AG10803 (cell line): ENCODE data around the gene MYO9A.

Experiments
- DNase-seq: peaks from one replicate; pipeline ENCODE4 v3.0.0; 2010; ENCODE audit warnings: low read depth
- H3K4me3 ChIP-seq: 2 replicates; pipeline ENCODE4 v1.5.1; 2011; ENCODE audit warnings: mild to moderate bottlenecking, low read length, control low read depth
- TF ChIP-seq, protein P1 (sequence below): conservative IDR thresholded peaks from 2 replicates; pipeline ENCODE4 v1.5.1; 2011; ENCODE audit warnings: mild to moderate bottlenecking, low read length, control low read depth, inconsistent platforms

Gene MYO9A

DNA sequence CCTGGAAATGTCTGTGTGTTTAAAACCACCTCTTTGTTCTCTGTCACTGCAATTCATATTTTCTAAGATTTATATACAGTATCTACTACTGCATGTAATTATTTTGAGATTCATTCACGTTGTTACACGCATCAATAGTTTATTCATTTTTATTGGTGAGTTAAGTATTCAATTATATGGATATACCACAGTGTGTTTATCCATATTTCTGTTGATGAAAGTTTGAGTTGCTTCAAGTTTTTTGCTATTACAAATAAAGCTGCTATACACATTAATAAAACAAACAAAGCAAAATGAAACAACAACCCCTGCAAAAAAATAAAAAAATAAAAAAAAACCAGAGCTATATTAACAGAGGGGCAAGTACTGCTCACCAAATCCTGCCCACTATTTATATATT lies 185.3 kb downstream of the MYO9A start:
- DNase-seq: no peak
- no peak overlapping the region for H3K4me3 ChIP-seq
- TF ChIP-seq, protein P1, sequence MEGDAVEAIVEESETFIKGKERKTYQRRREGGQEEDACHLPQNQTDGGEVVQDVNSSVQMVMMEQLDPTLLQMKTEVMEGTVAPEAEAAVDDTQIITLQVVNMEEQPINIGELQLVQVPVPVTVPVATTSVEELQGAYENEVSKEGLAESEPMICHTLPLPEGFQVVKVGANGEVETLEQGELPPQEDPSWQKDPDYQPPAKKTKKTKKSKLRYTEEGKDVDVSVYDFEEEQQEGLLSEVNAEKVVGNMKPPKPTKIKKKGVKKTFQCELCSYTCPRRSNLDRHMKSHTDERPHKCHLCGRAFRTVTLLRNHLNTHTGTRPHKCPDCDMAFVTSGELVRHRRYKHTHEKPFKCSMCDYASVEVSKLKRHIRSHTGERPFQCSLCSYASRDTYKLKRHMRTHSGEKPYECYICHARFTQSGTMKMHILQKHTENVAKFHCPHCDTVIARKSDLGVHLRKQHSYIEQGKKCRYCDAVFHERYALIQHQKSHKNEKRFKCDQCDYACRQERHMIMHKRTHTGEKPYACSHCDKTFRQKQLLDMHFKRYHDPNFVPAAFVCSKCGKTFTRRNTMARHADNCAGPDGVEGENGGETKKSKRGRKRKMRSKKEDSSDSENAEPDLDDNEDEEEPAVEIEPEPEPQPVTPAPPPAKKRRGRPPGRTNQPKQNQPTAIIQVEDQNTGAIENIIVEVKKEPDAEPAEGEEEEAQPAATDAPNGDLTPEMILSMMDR: no peak

- no peak for DNase-seq
- TF ChIP-seq, protein P1: no peak
- no peak overlapping the region for H3K4me3 ChIP-seq
Measured at GRCh38 chr15:71931261-71931660, 186.7 kb downstream of the MYO9A start.

GRCh38 chr15:71925145-71925544 lies 192.8 kb downstream of the MYO9A start:
- TF ChIP-seq, protein P1: no peak
- no peak overlapping the region for H3K4me3 ChIP-seq
- DNase-seq: no peak

GRCh38 chr15:71921191-71921590 lies 196.8 kb downstream of the MYO9A start:
- no peak overlapping the region for H3K4me3 ChIP-seq
- TF ChIP-seq, protein P1: no peak
- DNase-seq: no peak

GRCh38 chr15:71920573-71920972 lies 197.4 kb downstream of the MYO9A start:
- no peak for DNase-seq
- TF ChIP-seq, protein P1: no peak
- H3K4me3 ChIP-seq: no peak overlapping the region

DNA sequence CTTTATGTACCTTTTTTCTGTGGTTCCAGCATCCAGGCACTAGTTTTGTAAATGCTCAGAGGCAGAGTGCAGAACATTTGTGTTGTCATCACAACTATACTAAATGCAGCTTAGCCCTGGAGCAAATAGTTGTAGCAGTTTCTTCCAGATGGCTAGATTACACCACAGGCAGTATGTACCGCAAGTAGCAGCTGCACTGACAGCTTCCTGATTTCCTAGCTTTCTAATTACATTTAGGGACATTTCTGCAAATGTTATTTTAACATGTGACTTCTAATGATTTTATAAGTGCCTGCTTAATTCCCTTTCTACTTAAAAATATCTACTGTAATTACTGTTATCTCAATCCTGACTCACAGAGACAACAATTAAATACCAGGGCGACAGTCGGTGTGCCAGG lies 201.1 kb downstream of the MYO9A start:
- DNase-seq: no peak
- TF ChIP-seq, protein P1: no peak
- H3K4me3 ChIP-seq: no peak overlapping the region

- DNase-seq: no peak
- TF ChIP-seq, protein P1: no peak
- no peak overlapping the region for H3K4me3 ChIP-seq
Measured at GRCh38 chr15:71914092-71914491, 203.9 kb downstream of the MYO9A start.
